Stimulated activated CD4-positive, alpha-beta T cell treated with anti-CD3 and anti-CD28 coated beads, Interleukin-15, amount 100 ng/mL, for 48 hours (primary cell): ENCODE measurements around the gene TCF12.

Experiments used
- DNase-seq, 2 donors: peaks; one replicate each; pipeline ENCODE4 v3.0.0-alpha.2; 2020; ENCODE audit warnings: low read depth in 2 of 2

The TCF12 gene

GRCh38 chr15:57251941-57252340, 333.5 kb downstream of the TCF12 start:
- no peak for DNase-seq

GRCh38 chr15:57253082-57253481, 334.6 kb downstream of the TCF12 start:
- DNase-seq: no peak

- no peak for DNase-seq
These were observed 335.1 kb downstream of the TCF12 start for GRCh38 chr15:57253500-57253899.

GRCh38 chr15:57255751-57256341, 337.4 kb downstream of the TCF12 start:
- DNase-seq: no peak

GRCh38 chr15:57256939-57257338, 338.5 kb downstream of the TCF12 start:
- DNase-seq: no peak

GRCh38 chr15:57259568-57260040, 341.2 kb downstream of the TCF12 start:
- no peak for DNase-seq

- DNase-seq: no peak
These were observed 345.1 kb downstream of the TCF12 start for GRCh38 chr15:57263520-57263919.

- DNase-seq: no peak
These were observed 354.4 kb downstream of the TCF12 start for GRCh38 chr15:57272771-57273357.

GRCh38 chr15:57273402-57273801, 355.0 kb downstream of the TCF12 start:
- no peak for DNase-seq

GRCh38 chr15:57278439-57278838, 360.0 kb downstream of the TCF12 start:
- no peak for DNase-seq

GRCh38 chr15:57280464-57280863, 362.0 kb downstream of the TCF12 start:
- DNase-seq: no peak

- no peak for DNase-seq
These were observed 362.9 kb downstream of the TCF12 start for GRCh38 chr15:57281321-57281720.

- DNase-seq: no peak
These were observed 364.2 kb downstream of the TCF12 start for GRCh38 chr15:57282686-57283085.

- no peak for DNase-seq
These were observed 365.5 kb downstream of the TCF12 start for GRCh38 chr15:57283774-57284503.

GRCh38 chr15:57284535-57284934, 366.1 kb downstream of the TCF12 start:
- DNase-seq: no peak

GRCh38 chr15:57285386-57285785, 366.9 kb downstream of the TCF12 start:
- DNase-seq: no peak

GRCh38 chr15:57286446-57287122, 368.1 kb downstream of the TCF12 start:
- DNase-seq: no peak

- no peak for DNase-seq
These were observed 368.7 kb downstream of the TCF12 start for GRCh38 chr15:57287123-57287521.

- no peak for DNase-seq
These were observed 370.6 kb downstream of the TCF12 start for GRCh38 chr15:57288926-57289580.

- DNase-seq: no peak
These were observed 371.7 kb downstream of the TCF12 start for GRCh38 chr15:57290187-57290586.

- no peak for DNase-seq
These were observed 372.4 kb downstream of the TCF12 start for GRCh38 chr15:57290826-57291225.
